Breast epithelium (tissue), 4 donors: ENCODE measurements around the gene LIX1. TPM values are rescaled to one million over a fixed set of nuclear protein-coding genes. Genes with fewer than 3 reads are reported as not detected.
"Not testable (repeated sequence)": the region's sequence is repeated elsewhere in the genome, so short reads cannot be mapped to it uniquely, and the experiment has no call there.

Experiments used
- DNase-seq, 2 donors: peaks; one replicate each; pipeline ENCODE4 v3.0.0-alpha.2; 2019; ENCODE audit warnings: low spot score in 2 of 2
- H3K27ac ChIP-seq, 2 donors: fragments of 200-600 bp; sonication (generic) in 1 of 2; one replicate each; pipeline ENCODE4 v1.5.1; 2016 to 2019; ENCODE audit warnings: mild to moderate bottlenecking in 1 of 2
- H3K27me3 ChIP-seq, 2 donors: fragments of 200-600 bp; sonication (generic) in 1 of 2; one replicate each; pipeline versions ENCODE4 v1.5.1 to v1.6.0; 2017 to 2019; ENCODE audit warnings: control low read depth in 1 of 2, mild to moderate bottlenecking in 1 of 2
- H3K36me3 ChIP-seq: fragments of 200-600 bp; one replicate; pipeline ENCODE4 v1.5.1; 2019
- H3K4me1 ChIP-seq, 2 donors: fragments of 200-600 bp; sonication (generic); one replicate each; pipeline ENCODE4 v1.5.1; 2016 to 2019; ENCODE audit warnings: control low read depth in 1 of 2
- H3K4me3 ChIP-seq, 3 donors: fragments of 200-600 bp; sonication (generic); 1 replicate in 2 of 3; 2 replicates in 1 of 3; pipeline ENCODE4 v1.5.1; 2016 to 2019; ENCODE audit warnings: mild to moderate bottlenecking in 3 of 3, moderate library complexity in 2 of 3
- H3K9me3 ChIP-seq, 2 donors: fragments of 200-600 bp; sonication (generic) in 1 of 2; one replicate each; pipeline ENCODE4 v1.5.1; 2016 to 2019; ENCODE audit warnings: control low read depth in 1 of 2
- POLR2A ChIP-seq: fragments of 450-650 bp; IDR thresholded peaks from one replicate; pipeline ENCODE4 v1.6.1; 2016; ENCODE audit warnings: antibody characterized with exemption, mild to moderate bottlenecking, moderate library complexity
- POLR2AphosphoS5 ChIP-seq, 3 donors: sonication (generic); formaldehyde crosslinking; IDR thresholded peaks; one replicate each; pipeline ENCODE4 v1.6.1; 2017; ENCODE audit warnings: antibody characterized with exemption in 3 of 3
- intact Hi-C: fragments of 100-400 bp; cut with DNase I; formaldehyde crosslinking; loops from one replicate; pipeline ENCODE4 v1.15.1; 2023; ENCODE audit warnings: low total_unique reads
- total RNA-seq, 3 donors: library from RNA; depleted of rRNA; stranded (reverse); fragments of >200 nt; gene quantifications; one replicate each; pipeline ENCODE4 v1.1.0, GENCODE V29; 2016
- TF ChIP-seq, protein P1 (sequence below), 3 donors: fragments of 450-650 bp; IDR thresholded peaks; one replicate each; pipeline ENCODE4 v1.5.1; 2016 to 2017; ENCODE audit warnings: antibody characterized with exemption in 3 of 3, mild to moderate bottlenecking in 3 of 3, moderate library complexity in 3 of 3

LIX1 gene
- total RNA-seq, 3 donors from 2014 or later: 0.15 TPM; not detected in 2

DNA sequence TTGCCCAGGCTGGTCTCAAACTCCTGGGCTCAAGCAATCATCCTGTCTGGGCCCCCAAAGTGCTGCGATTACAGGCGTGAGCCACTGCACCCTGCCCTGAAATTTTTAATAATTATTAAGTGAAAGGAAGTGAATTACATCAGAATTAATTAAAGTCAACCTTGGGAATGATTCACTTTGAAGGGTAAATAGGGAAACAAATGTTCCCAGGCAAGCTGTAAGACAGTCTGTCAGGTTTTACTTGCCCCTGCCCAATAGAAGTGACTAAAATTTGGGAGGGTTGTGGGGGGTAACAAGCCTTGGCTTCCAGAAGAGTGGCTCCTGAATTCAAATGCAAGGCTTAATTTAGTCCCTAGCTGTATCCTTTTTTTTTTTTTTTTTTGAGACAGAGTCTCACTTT is 1.3 kb upstream of the LIX1 start:
- DNase-seq: no peak
- Histone ChIP-seq H3K9me3 (no peaks in the 10 kb centered on the region), H3K27me3 (no peaks in the 10 kb centered on the region), H3K4me1 (no peaks in the 10 kb centered on the region), H3K36me3 (no peaks in the 10 kb centered on the region), H3K27ac (no peak overlapping the region), H3K4me3 (no peak overlapping the region)
- no peak for TF ChIP-seq POLR2AphosphoS5 (IDR thresholded peaks at IDR 0.05)
- no peak for TF ChIP-seq POLR2A
- TF ChIP-seq, protein P1, sequence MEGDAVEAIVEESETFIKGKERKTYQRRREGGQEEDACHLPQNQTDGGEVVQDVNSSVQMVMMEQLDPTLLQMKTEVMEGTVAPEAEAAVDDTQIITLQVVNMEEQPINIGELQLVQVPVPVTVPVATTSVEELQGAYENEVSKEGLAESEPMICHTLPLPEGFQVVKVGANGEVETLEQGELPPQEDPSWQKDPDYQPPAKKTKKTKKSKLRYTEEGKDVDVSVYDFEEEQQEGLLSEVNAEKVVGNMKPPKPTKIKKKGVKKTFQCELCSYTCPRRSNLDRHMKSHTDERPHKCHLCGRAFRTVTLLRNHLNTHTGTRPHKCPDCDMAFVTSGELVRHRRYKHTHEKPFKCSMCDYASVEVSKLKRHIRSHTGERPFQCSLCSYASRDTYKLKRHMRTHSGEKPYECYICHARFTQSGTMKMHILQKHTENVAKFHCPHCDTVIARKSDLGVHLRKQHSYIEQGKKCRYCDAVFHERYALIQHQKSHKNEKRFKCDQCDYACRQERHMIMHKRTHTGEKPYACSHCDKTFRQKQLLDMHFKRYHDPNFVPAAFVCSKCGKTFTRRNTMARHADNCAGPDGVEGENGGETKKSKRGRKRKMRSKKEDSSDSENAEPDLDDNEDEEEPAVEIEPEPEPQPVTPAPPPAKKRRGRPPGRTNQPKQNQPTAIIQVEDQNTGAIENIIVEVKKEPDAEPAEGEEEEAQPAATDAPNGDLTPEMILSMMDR (IDR thresholded peaks at IDR 0.05): no peak
- intact Hi-C loops: no loop called here

DNA sequence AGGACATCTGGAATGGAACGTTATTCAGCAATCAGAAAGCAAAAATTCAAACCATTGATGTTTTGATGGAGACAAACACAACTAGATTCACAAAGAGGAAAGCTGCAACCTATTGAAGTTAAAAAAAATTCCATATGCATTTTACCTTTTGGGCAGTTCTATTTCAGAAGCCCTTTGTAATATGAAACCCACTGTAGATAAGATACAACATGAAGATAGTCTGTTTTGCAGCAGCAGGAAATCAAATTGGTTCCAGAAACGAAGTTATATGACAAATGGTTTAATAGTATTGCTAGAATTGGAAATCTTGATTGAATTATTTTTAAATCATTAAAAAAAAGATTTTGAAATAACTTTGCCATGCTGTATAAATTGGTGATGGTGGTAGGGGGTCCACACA is 872 bp downstream of the LIX1 start:
- Histone ChIP-seq H3K27me3 (no peaks in the 10 kb centered on the region), H3K36me3 (no peaks in the 10 kb centered on the region), H3K27ac (no peak overlapping the region), H3K4me3 (no peak overlapping the region), H3K4me1 (no peaks in the 10 kb centered on the region), H3K9me3 (no peaks in the 10 kb centered on the region)
- intact Hi-C loops: no loop called here
- TF ChIP-seq POLR2A (no peak), POLR2AphosphoS5 (IDR thresholded peaks at IDR 0.05) (no peak)
- TF ChIP-seq, protein P1 (IDR thresholded peaks at IDR 0.05): no peak
- no peak for DNase-seq

DNA sequence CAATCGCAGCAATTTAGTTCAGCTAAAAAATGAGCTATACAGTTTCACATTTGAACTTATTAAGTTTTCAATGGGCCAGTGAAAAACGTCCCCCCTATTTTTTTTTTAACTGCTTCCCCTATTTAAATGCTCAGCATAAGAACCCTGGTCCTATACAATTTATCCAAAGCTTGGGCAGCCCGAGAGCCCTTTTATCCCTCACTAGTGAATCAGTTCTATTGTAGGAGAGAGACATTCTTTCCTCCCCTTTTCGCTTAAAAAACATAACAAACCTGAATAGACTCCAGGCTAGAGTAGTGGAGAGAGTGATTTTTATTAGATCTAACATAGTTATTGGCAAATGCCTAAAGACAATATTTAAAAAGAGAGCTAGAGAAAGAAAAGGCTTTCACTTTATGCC is 1.4 kb downstream of the LIX1 start:
- Histone ChIP-seq H3K27ac (no peak overlapping the region), H3K27me3 (no peaks in the 10 kb centered on the region), H3K4me3 (no peak overlapping the region), H3K36me3 (no peaks in the 10 kb centered on the region), H3K9me3 (no peaks in the 10 kb centered on the region), H3K4me1 (no peaks in the 10 kb centered on the region)
- no peak for DNase-seq
- TF ChIP-seq, protein P1 (IDR thresholded peaks at IDR 0.05): no peak
- no peak for TF ChIP-seq POLR2AphosphoS5 (IDR thresholded peaks at IDR 0.05)
- intact Hi-C loops: no loop called here

DNA sequence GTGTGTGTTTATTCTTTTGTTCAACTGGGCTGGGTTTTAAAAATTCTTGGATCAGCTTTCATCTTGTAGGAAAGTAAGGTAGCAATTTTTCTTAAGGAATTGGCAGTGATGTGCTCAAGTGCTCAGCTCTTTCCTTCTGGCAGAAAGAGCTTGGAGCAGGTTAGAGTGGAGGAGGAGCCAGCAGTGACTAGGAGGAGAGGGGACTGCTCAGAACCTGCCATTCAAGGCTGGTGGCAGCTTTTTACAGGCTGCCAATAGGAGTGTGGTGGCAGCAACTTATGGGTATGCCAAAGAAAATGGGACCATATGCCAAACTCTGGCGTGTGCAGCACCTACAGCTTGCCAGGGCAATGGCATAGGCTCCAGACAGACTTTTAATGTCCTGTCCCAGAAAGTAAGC is 2.2 kb downstream of the LIX1 start:
- intact Hi-C loops, H3K27me3 ChIP-seq, H3K36me3 ChIP-seq, H3K4me1 ChIP-seq, H3K9me3 ChIP-seq, DNase-seq, H3K27ac ChIP-seq, H3K4me3 ChIP-seq: not testable (repeated sequence)

DNA sequence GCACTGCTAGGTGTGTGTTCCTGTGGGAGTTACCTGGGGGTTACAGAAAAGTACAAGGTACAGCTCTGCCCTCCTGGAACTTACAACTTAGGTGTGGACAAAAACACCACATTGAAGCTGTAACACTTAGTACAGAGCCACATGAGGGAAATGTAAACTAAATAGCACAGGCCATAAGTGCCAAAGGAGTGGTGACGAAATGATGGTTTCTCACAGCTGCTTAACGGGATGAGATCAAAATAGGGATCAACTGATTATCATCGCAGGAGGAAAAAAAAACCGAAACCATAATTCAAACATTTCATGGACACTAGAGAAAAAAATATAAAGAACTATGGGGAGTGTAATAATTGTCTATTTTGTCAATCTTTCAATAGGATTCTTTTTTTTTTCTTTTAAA is 5.9 kb downstream of the LIX1 start:
- H3K9me3 ChIP-seq: no peaks in the 10 kb centered on the region
- intact Hi-C loops: no loop called here
- no peaks in the 10 kb centered on the region for H3K4me1 ChIP-seq
- TF ChIP-seq POLR2AphosphoS5 (IDR thresholded peaks at IDR 0.05) (no peak), POLR2A (no peak)
- TF ChIP-seq, protein P1 (IDR thresholded peaks at IDR 0.05): no peak
- H3K27ac ChIP-seq: no peak overlapping the region
- H3K27me3 ChIP-seq: no peaks in the 10 kb centered on the region
- H3K36me3 ChIP-seq: no peaks in the 10 kb centered on the region
- no peak for DNase-seq
- H3K4me3 ChIP-seq: no peak overlapping the region

DNA sequence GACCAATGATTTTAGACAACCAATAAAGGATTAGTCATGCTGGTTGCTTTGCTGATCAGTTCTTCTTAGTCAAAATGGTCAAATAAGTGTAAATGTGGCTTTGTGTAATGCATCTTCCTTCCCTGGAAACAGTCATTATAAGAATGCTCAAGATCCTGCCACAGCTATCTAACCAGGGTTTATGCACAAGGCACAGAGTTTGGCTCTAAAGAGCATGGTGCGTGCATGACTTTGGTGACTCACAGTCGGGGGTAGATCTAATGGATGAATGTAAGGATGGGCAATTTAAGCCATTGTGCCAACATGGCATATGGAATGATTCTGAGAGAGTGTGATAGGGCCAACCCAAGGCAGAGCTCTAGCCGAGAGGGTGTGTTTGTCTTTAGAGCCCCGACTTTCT is 6.5 kb downstream of the LIX1 start:
- H3K36me3 ChIP-seq: no peaks in the 10 kb centered on the region
- no peaks in the 10 kb centered on the region for H3K4me1 ChIP-seq
- no peaks in the 10 kb centered on the region for H3K27me3 ChIP-seq
- H3K4me3 ChIP-seq: no peak overlapping the region
- intact Hi-C loops: no loop called here
- TF ChIP-seq POLR2AphosphoS5 (IDR thresholded peaks at IDR 0.05): no peak
- TF ChIP-seq, protein P1 (IDR thresholded peaks at IDR 0.05): no peak
- no peak for TF ChIP-seq POLR2A
- no peak for DNase-seq
- H3K27ac ChIP-seq: no peak overlapping the region
- no peaks in the 10 kb centered on the region for H3K9me3 ChIP-seq
